CD4-positive, CD25-positive, alpha-beta regulatory T cell (primary cell): ENCODE data around the gene SLC17A9. TPM values are rescaled to one million over a fixed set of nuclear protein-coding genes. Genes with fewer than 3 reads are reported as not detected.
A peak's percentile ranks its signal among the peaks of the same experiment; 100 is the strongest.

ENCODE experiments used
- ATAC-seq, 2 donors: fragments of 150-1000 bp; cut with Tn5 transposase; one replicate each; pipeline ENCODE4 v1.10.0; 2021; ENCODE audit warnings: low read depth in 2 of 2, moderate number of reproducible peaks in 2 of 2, moderate library complexity in 1 of 2
- DNase-seq, 3 donors: peaks; one replicate each; pipeline versions ENCODE4 v3.0.0 to v3.0.0-alpha.2; 2012 to 2022; ENCODE audit warnings: mixed read lengths in 1 of 3
- H3K27ac ChIP-seq: one replicate; pipeline ENCODE4 v1.7.0; 2013; ENCODE audit warnings: mild to moderate bottlenecking, low read length; ENCODE audit not compliant: insufficient read depth, poor library complexity, severe bottlenecking
- H3K27me3 ChIP-seq: one replicate; pipeline ENCODE4 v1.7.0; 2013; ENCODE audit warnings: low read length; ENCODE audit not compliant: control insufficient read depth, insufficient read depth
- H3K36me3 ChIP-seq: one replicate; pipeline ENCODE4 v1.7.0; 2013; ENCODE audit warnings: mild to moderate bottlenecking, low read length, moderate library complexity; ENCODE audit not compliant: control insufficient read depth, insufficient read depth
- H3K4me1 ChIP-seq: 2 replicates; pipeline ENCODE4 v1.7.0; 2013; ENCODE audit warnings: mild to moderate bottlenecking, low read length; ENCODE audit not compliant: insufficient read depth, control insufficient read depth, poor library complexity, severe bottlenecking
- H3K4me3 ChIP-seq: one replicate; pipeline ENCODE4 v1.7.0; 2013; ENCODE audit warnings: low read depth, mild to moderate bottlenecking, low read length, moderate library complexity
- H3K9me3 ChIP-seq, 2 experiments: 1 replicate in 1 of 2; 2 replicates in 1 of 2; pipeline ENCODE4 v1.7.0; 2013; ENCODE audit warnings: low read length in 2 of 2, mild to moderate bottlenecking in 1 of 2, moderate library complexity in 1 of 2; ENCODE audit not compliant: control insufficient read depth in 2 of 2
- H3K27ac Mint-ChIP-seq, 3 donors: one replicate each; pipeline ENCODE4 v1.8.0; 2020 to 2022; ENCODE audit warnings: mild to moderate bottlenecking in 3 of 3, mixed read lengths in 3 of 3, moderate library complexity in 2 of 3
- H3K27me3 Mint-ChIP-seq: one replicate; pipeline ENCODE4 v1.8.0; 2022; ENCODE audit warnings: mild to moderate bottlenecking, mixed read lengths
- H3K36me3 Mint-ChIP-seq: one replicate; pipeline ENCODE4 v1.8.0; 2020; ENCODE audit warnings: mixed read lengths
- H3K4me1 Mint-ChIP-seq, 4 donors: one replicate each; pipeline ENCODE4 v1.8.0; 2020 to 2022; ENCODE audit warnings: mixed read lengths in 4 of 4, mild to moderate bottlenecking in 1 of 4
- H3K4me3 Mint-ChIP-seq, 4 donors: one replicate each; pipeline ENCODE4 v1.8.0; 2020 to 2022; ENCODE audit warnings: mild to moderate bottlenecking in 4 of 4, mixed read lengths in 4 of 4, moderate library complexity in 3 of 4
- H3K9me3 Mint-ChIP-seq, 7 donors: one replicate each; pipeline ENCODE4 v1.8.0; 2020 to 2022; ENCODE audit warnings: mixed read lengths in 7 of 7, mild to moderate bottlenecking in 3 of 7, moderate library complexity in 2 of 7
- polyA plus RNA-seq, 4 donors: library from polyadenylated mRNA; unstranded; fragments of 300-500 nt; fragmentation: Illumina TruSeq; gene quantifications; one replicate each; pipeline ENCODE4 v1.2.3, GENCODE V29; 2021
- total RNA-seq: library from RNA; stranded (reverse); gene quantifications from one replicate; pipeline ENCODE4 v1.2.3, GENCODE V29; 2022

SLC17A9 gene
- total and polyA plus RNA-seq, 5 donors from 2014 or later, result 0.06 to 4.1 (median 0.33) TPM; not detected in 1

DNA sequence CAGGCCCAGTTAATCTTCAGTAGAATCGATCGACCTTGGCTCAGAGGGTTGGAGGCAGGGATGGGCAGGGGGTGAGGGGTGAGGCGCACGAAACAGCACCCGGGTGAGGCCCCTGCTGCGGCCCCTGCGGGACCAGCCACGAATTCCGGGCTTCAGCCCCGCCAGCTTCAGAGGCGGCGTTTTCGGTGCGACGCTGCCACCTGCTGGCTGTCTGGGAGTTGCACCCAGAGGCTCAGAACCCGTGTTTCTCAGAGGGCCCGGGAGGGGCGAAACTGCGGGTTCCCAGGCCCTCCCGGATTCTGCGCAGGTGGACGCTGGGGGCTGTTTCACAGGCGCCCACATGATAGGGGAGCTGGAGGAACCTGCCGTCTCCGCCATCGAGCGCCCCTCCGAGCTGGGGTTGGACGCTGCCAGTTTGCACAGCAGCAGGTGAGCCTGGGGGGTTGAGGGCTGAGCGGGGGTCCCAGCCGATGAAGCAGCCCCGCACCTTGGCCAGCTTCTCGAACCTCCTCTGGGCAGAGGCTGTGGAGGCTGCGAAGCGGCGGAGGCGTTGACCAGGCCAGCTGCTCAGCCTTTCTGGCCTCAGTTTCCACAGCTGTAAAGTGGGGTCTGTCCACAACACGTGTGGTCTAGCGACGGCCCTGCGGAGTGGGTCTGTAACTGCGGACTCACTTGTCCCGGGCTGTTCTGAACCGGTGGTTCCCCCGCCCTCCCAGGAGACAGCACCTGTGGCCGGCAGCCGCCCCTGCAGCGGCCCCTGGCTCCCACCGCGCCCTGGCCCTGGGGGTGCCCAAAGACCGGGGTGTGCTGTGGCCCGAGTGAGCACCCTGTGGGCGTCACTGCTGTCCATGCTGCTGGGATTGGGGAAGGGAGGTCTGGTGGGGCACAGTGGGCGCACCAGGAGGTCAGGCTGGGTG lies 56.8 kb downstream of the SLC17A9 start:
- peak; percentile 72 for ATAC-seq
- Histone ChIP-seq H3K27ac (no peak overlapping the region), H3K9me3 (peaks cover 16 to 17% of the 10 kb centered on the region in 2 experiments)

DNA sequence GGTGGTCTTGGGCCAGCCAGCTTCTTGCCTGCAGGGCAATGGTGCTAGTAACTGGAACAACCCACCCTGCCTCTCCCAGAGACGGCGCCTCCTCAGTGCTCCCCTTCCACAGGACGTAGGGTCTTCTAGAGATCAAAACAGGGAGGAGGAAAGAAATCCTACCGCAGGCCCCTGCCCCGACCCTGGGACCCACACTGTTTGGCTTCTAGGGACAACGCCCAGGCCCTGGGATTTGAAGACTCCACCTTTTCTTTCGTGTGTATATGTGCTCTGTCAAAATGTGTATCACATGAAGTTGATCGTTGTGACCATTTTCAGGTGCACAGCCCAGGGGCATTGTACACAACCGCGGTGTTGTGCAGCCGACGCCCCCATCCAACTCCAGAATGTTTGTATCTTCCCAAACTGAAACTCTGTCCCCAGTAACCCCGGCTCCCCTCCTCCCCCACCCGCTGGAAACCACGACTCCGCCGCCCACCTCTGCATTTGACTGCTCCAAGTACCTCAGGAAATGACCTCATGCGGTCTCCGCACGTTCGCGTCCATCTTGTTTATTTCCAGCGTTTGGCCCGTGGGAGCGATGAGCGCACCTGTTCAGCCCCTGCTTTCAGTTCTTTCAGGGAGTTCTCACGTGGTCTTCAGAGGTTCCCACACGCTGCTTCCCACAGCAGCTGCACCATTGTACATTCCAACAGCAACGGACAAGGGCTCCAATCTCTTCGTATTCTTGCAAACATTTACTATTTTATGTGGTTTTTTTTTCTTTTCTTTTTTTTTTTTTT lies 57.7 kb downstream of the SLC17A9 start:
- Mint-ChIP-seq H3K27ac (peak overlapping the region; percentile 84 to 94 (median 86)), H3K27me3 (peaks cover 78% of the 10 kb centered on the region), H3K4me1 (peaks cover 0 to 37% (median 7%) of the 10 kb centered on the region in 4 donors), H3K9me3 (peaks cover 0 to 16% (median 2%) of the 10 kb centered on the region in 7 donors), H3K36me3 (peaks cover 4% of the 10 kb centered on the region), H3K4me3 (peak overlapping the region in 3 of 4 donors; percentile 52 to 94 (median 88))
- ATAC-seq (peak; percentile 48 to 53), DNase-seq (peak; percentile 54 to 75 (median 63))
- H3K27ac ChIP-seq, result no peak overlapping the region
- H3K4me3 ChIP-seq, result peak overlapping the region; percentile 75
- peaks cover 20% of the 10 kb centered on the region for H3K27me3 ChIP-seq
- no peaks in the 10 kb centered on the region for H3K36me3 ChIP-seq
- peaks cover 16 to 17% of the 10 kb centered on the region in 2 experiments for H3K9me3 ChIP-seq
- H3K4me1 ChIP-seq, result peaks cover 44% of the 10 kb centered on the region

More for the DNA sequence above, 56.8 kb downstream of the SLC17A9 start:
- H3K4me3 ChIP-seq, result no peak overlapping the region
- Mint-ChIP-seq H3K4me3 (peak overlapping the region in 3 of 4 donors; percentile 47 to 94 (median 88)), H3K27ac (peak overlapping the region in 1 of 3 donors; percentile 86), H3K9me3 (peaks cover 0 to 16% (median 1%) of the 10 kb centered on the region in 7 donors), H3K36me3 (peaks cover 4% of the 10 kb centered on the region), H3K4me1 (peaks cover 4 to 41% (median 7%) of the 10 kb centered on the region in 4 donors), H3K27me3 (peaks cover 76% of the 10 kb centered on the region)
- DNase-seq, result peak; percentile 70 to 77 (median 77)
- H3K36me3 ChIP-seq, result no peaks in the 10 kb centered on the region
- peaks cover 49% of the 10 kb centered on the region for H3K4me1 ChIP-seq
- peaks cover 22% of the 10 kb centered on the region for H3K27me3 ChIP-seq

DNA sequence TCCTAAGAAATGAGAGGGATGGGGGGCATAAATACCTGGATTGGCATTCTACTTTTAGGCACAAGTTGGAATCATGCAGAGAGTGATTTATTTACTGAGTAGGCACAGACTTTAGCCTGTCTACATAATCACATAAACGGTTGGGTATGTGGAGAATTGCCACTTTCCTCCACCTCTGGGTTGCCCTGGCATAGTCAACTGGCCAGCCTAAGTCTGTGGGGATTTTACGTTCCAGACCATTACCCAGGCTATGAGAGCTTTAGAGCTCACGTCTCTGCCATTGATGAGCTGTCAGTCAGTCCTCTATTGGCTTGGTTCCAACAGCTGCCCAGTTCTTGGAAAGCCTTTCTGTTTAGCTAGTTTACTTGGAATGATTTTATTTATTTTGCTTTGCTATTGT lies 59.3 kb downstream of the SLC17A9 start:
- peaks cover 16 to 17% of the 10 kb centered on the region in 2 experiments for H3K9me3 ChIP-seq
- no peak overlapping the region for H3K4me3 Mint-ChIP-seq

DNA sequence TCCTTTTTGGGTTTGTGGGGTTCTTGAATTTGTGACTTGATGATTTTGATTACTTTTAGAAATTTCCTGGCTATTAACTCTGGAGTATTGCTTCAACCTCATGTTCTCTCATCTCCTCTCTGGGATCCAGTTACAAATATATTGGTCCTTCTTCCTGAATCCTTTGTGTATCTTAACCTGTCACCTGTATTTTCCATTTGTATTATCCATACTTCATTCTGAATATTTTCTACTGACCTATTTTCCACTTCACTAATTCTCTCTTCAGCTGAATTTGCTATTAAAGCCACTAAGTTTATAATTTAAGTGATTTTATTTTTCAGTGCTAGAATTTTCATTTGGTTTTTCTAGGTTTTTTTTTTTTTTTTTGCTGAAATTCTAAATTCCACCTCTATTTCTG lies 60.7 kb downstream of the SLC17A9 start:
- H3K9me3 ChIP-seq, result peaks cover 16 to 17% of the 10 kb centered on the region in 2 experiments
- Mint-ChIP-seq H3K4me1 (peaks cover 0 to 25% (median 7%) of the 10 kb centered on the region in 4 donors), H3K36me3 (peaks cover 4% of the 10 kb centered on the region), H3K27ac (no peak overlapping the region), H3K4me3 (no peak overlapping the region), H3K27me3 (peaks cover 68% of the 10 kb centered on the region), H3K9me3 (peaks cover 0 to 19% (median 2%) of the 10 kb centered on the region in 7 donors)
- H3K27me3 ChIP-seq, result peaks cover 15% of the 10 kb centered on the region
- no peaks in the 10 kb centered on the region for H3K36me3 ChIP-seq
- H3K4me1 ChIP-seq, result peaks cover 23% of the 10 kb centered on the region
- H3K4me3 ChIP-seq, result no peak overlapping the region
- no peak overlapping the region for H3K27ac ChIP-seq
- DNase-seq (no peak), ATAC-seq (no peak)

More for the DNA sequence above, 59.3 kb downstream of the SLC17A9 start:
- H3K9me3 Mint-ChIP-seq, result peaks cover 0 to 19% (median 3%) of the 10 kb centered on the region in 7 donors
- ATAC-seq (no peak), DNase-seq (no peak)
- H3K4me1 ChIP-seq, result peaks cover 36% of the 10 kb centered on the region
- H3K36me3 Mint-ChIP-seq, result peaks cover 4% of the 10 kb centered on the region
- H3K36me3 ChIP-seq, result no peaks in the 10 kb centered on the region
- H3K4me3 ChIP-seq, result no peak overlapping the region
- H3K27me3 ChIP-seq, result peaks cover 20% of the 10 kb centered on the region
- H3K27me3 Mint-ChIP-seq, result peaks cover 73% of the 10 kb centered on the region
- no peak overlapping the region for H3K27ac ChIP-seq
- peaks cover 0 to 31% (median 7%) of the 10 kb centered on the region in 4 donors for H3K4me1 Mint-ChIP-seq
- no peak overlapping the region for H3K27ac Mint-ChIP-seq

DNA sequence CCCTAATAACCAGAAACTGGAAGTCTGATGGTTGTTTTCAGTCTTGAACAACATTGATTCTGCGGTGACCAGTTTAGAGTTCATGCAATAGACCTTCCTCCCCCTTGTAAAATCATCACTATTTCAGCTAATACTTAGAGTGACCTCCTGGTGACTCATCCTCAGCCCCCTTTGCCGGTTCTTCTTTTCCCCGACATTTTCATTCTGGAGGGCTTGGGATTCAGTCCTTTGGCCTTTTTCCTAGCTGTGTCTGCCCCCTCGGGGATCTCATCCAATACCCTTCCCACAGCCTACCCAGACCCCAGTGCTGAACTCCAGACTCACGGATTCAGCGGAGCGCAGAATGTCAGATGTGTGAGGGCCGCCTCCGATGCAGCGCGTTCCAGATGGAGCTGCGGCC lies 61.8 kb downstream of the SLC17A9 start:
- no peak overlapping the region for H3K4me3 Mint-ChIP-seq
- Histone ChIP-seq H3K4me1 (peaks cover 12% of the 10 kb centered on the region), H3K9me3 (peaks cover 16 to 17% of the 10 kb centered on the region in 2 experiments), H3K36me3 (no peaks in the 10 kb centered on the region), H3K27me3 (peaks cover 15% of the 10 kb centered on the region), H3K4me3 (no peak overlapping the region), H3K27ac (no peak overlapping the region)
- DNase-seq (no peak), ATAC-seq (no peak)
- H3K27ac Mint-ChIP-seq, result no peak overlapping the region
- H3K4me1 Mint-ChIP-seq, result peaks cover 0 to 15% (median 6%) of the 10 kb centered on the region in 4 donors
- peaks cover 4% of the 10 kb centered on the region for H3K36me3 Mint-ChIP-seq
- peaks cover 0 to 19% (median 2%) of the 10 kb centered on the region in 7 donors for H3K9me3 Mint-ChIP-seq
- H3K27me3 Mint-ChIP-seq, result peaks cover 64% of the 10 kb centered on the region

DNA sequence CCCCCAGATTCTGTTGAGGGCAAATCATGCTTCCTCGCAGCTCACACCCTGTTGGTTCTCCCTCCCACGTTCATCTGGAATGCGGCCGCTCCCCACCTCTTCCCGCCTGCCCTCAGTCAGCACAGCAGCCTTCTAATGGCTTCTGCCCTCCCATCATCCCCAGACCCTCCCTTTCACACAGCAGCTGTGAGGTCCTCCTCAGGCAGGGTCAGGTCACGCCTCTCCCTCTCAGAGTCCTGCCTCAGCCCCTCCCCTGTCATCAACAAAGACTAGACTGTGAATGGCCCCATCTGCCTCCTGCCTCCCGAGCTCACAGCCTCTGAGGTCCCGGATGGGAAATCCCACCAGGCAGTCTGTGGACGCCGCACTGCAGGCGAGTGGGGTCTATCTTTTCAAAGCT lies 62.2 kb downstream of the SLC17A9 start:
- Histone ChIP-seq H3K9me3 (peaks cover 16 to 17% of the 10 kb centered on the region in 2 experiments), H3K4me3 (no peak overlapping the region), H3K27ac (no peak overlapping the region), H3K4me1 (peaks cover 8% of the 10 kb centered on the region), H3K27me3 (peaks cover 15% of the 10 kb centered on the region), H3K36me3 (no peaks in the 10 kb centered on the region)
- ATAC-seq (no peak), DNase-seq (no peak)
- Mint-ChIP-seq H3K36me3 (peaks cover 4% of the 10 kb centered on the region), H3K27ac (no peak overlapping the region), H3K27me3 (peaks cover 64% of the 10 kb centered on the region), H3K4me3 (no peak overlapping the region), H3K9me3 (peaks cover 0 to 19% (median 2%) of the 10 kb centered on the region in 7 donors), H3K4me1 (peaks cover 0 to 15% (median 6%) of the 10 kb centered on the region in 4 donors)

DNA sequence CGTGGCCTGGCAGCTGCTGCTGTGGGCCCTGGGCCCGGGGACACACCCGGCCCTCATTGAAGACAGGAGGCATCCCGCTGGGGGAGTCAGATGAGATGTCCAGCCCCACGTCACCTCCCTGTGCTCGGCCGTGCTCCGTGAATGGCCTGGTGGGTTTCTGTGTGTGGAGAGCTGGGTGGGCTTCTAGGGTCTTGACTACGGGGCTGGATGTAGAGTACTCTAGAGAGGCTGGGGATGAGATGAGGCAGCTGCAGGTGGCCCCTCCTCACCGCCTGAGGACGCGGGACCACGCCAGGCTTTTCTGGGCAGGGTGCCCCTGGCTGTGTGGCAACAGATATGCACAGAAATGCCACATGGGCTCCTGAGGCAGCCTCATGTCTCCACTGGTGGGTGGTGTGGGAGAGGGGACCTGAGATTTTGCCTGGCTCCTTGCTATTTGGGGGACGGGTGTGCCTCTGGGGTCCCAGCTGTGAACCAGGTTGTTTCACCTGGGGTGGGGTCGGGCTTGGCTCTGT lies 62.7 kb downstream of the SLC17A9 start:
- peaks cover 0 to 19% (median 2%) of the 10 kb centered on the region in 7 donors for H3K9me3 Mint-ChIP-seq

More for the DNA sequence above, 62.7 kb downstream of the SLC17A9 start:
- no peak overlapping the region for H3K4me3 Mint-ChIP-seq
- Histone ChIP-seq H3K36me3 (no peaks in the 10 kb centered on the region), H3K27ac (no peak overlapping the region), H3K4me1 (peaks cover 3% of the 10 kb centered on the region), H3K27me3 (peaks cover 15% of the 10 kb centered on the region), H3K4me3 (no peak overlapping the region), H3K9me3 (peaks cover 16 to 17% of the 10 kb centered on the region in 2 experiments)
- H3K36me3 Mint-ChIP-seq, result peaks cover 4% of the 10 kb centered on the region
- ATAC-seq, result no peak
- DNase-seq, result no peak
- H3K27ac Mint-ChIP-seq, result no peak overlapping the region
- peaks cover 0 to 10% (median 4%) of the 10 kb centered on the region in 4 donors for H3K4me1 Mint-ChIP-seq
- peaks cover 59% of the 10 kb centered on the region for H3K27me3 Mint-ChIP-seq
